ENCODE results near the gene PFKFB3. TPM values are rescaled to one million over a fixed set of nuclear protein-coding genes. Genes with fewer than 3 reads are reported as not detected.
A peak's percentile ranks its signal among the peaks of the same experiment; 100 is the strongest.

Gene PFKFB3
- total and polyA plus RNA-seq, 2 of the 4 experiments (the other 2 are of a cell fraction), result 34.1 to 45.5 TPM

- peak overlapping the region; percentile 28 for H2BK5ac ChIP-seq (ENCODE audit: low read depth, low read length, poor library complexity, severe bottlenecking)
- H3K4me3 ChIP-seq (ENCODE audit: insufficient read depth, low read depth, low read length), result no peak overlapping the region
- in situ Hi-C loops (cut with MboI; ENCODE audit: low sequenced_read_pairs) (loop anchor here (10.0 to 25.0 kb wide), 2 partner anchors 169 to 511 kb away; no protein-coding TSS in a partner anchor), dilution Hi-C loops (cut with HindIII; ENCODE audit: low sequenced_read_pairs, unreplicated experiment) (no loop called here), intact Hi-C loops (cut with micrococcal nuclease) (no loop called here)
- H3K4me1 ChIP-seq (ENCODE audit: control insufficient read depth, insufficient read depth, low read length), result peaks cover 4% of the 10 kb centered on the region; the same call in 1 of the 2 replicates
- H3K9me1 ChIP-seq (ENCODE audit: insufficient read depth, low read length), result peaks cover 7% of the 10 kb centered on the region; the same call in 1 of the 2 replicates
- H2BK120ac ChIP-seq (ENCODE audit: low read depth, low read length), result no peak overlapping the region
- no peak overlapping the region for H2BK15ac ChIP-seq (ENCODE audit: low read depth, low read length)
- no peak overlapping the region for H4K5ac ChIP-seq (ENCODE audit: low read depth, low read length)
- peaks cover 30 to 75% of the 10 kb centered on the region in 2 experiments for H3K79me1 ChIP-seq (ENCODE audit: low read depth in 1 of 2, low read length in 2 of 2)
- no peak overlapping the region for H4K8ac ChIP-seq (ENCODE audit: low read depth in 2 of 2, low read length in 2 of 2)
- no peak overlapping the region for H4K91ac ChIP-seq (ENCODE audit: insufficient read depth, low read depth, low read length)
- H4K20me1 ChIP-seq (ENCODE audit: insufficient read depth, low read length), result peaks cover 41% of the 10 kb centered on the region
- H2AFZ ChIP-seq (replicated peaks; ENCODE audit: low read length, poor library complexity), result no peak overlapping the region
- H3K56ac ChIP-seq (ENCODE audit: extremely low read depth, insufficient read depth, low read length), result no peak overlapping the region
- no peak overlapping the region for H2BK20ac ChIP-seq (ENCODE audit: low read depth, low read length)
- CTCF ChIA-PET, result no interaction called here
- no peak overlapping the region for H3K18ac ChIP-seq (ENCODE audit: low read depth, low read length)
- H2AK5ac ChIP-seq (ENCODE audit: low read depth, low read length), result no peak overlapping the region; the same call in 1 of the 2 replicates
- ATAC-seq (ENCODE audit: low read depth) (no peak), DNase-seq (no peak)
- no peak overlapping the region for H3K27ac ChIP-seq (ENCODE audit: insufficient read depth, low read length)
- no peaks in the 10 kb centered on the region for H3K9me3 ChIP-seq (ENCODE audit: control insufficient read depth, insufficient read depth, low read length)
- H3K4me2 ChIP-seq (ENCODE audit: low read depth, low read length), result no peak overlapping the region
- H3K9ac ChIP-seq (ENCODE audit: low read depth, low read length), result no peak overlapping the region
- H3K14ac ChIP-seq (replicated peaks; ENCODE audit: low read depth, low read length), result no peak overlapping the region
- no peaks in the 10 kb centered on the region for H3K27me3 ChIP-seq (ENCODE audit: control insufficient read depth, insufficient read depth, low read length)
- H3K4ac ChIP-seq (ENCODE audit: low read depth, low read length), result no peak overlapping the region
- H3K36me3 ChIP-seq (ENCODE audit: control insufficient read depth, insufficient read depth, low read length), result peaks cover 91% of the 10 kb centered on the region
- WGBS, 2 experiments (ENCODE audit: extremely low coverage in 2 of 2, insufficient read length in 1 of 2), result 98% methylated on average over 9 of the region's 23 CpGs; no CpG with 5 or more reads in 1 of the 2 experiments
- BruUV-seq (replicated peaks), result no TSS peak
- no peak overlapping the region for H2AK9ac ChIP-seq (replicated peaks; ENCODE audit: low read depth, low read length, poor library complexity)
- no peak for TF ChIP-seq ELK1 (IDR thresholded peaks at IDR 0.05; ENCODE audit: borderline replicate concordance, low read depth, low read length)
- no peak for TF ChIP-seq BHLHE40 (IDR thresholded peaks at IDR 0.05; ENCODE audit: low read depth, low read length)
- TF ChIP-seq POLR2A (IDR thresholded peaks at IDR 0.05; ENCODE audit: low read depth, low read length), result no peak
- TF ChIP-seq CHD1 (IDR thresholded peaks at IDR 0.05; ENCODE audit: low read depth, low read length), result no peak
- no peak for TF ChIP-seq NFE2L2 (IDR thresholded peaks at IDR 0.05; ENCODE audit: low read depth, low read length)
- no peak for TF ChIP-seq MXI1 (IDR thresholded peaks at IDR 0.05; ENCODE audit: borderline replicate concordance, low read depth, low read length)
- TF ChIP-seq MAZ (IDR thresholded peaks at IDR 0.05; ENCODE audit: borderline replicate concordance, low read depth, low read length), result no peak
- no peak for TF ChIP-seq MAFK (IDR thresholded peaks at IDR 0.05; ENCODE audit: low read depth, low read length)
- no peak for TF ChIP-seq RCOR1 (IDR thresholded peaks at IDR 0.05; ENCODE audit: insufficient replicate concordance, low read length)
- no peak for TF ChIP-seq RAD21 (IDR thresholded peaks at IDR 0.05; ENCODE audit: low read length)
- no peak for TF ChIP-seq FOS (IDR thresholded peaks at IDR 0.05; ENCODE audit: low read depth, low read length)
- no peak for TF ChIP-seq CEBPB (IDR thresholded peaks at IDR 0.05; ENCODE audit: low read depth, low read length)
- TF ChIP-seq CTCF (conservative IDR thresholded peaks at IDR 0.05; ENCODE audit: low read depth, low read length), result no peak
- TF ChIP-seq USF2 (IDR thresholded peaks at IDR 0.05; ENCODE audit: low read depth, low read length), result no peak
- TF ChIP-seq SMC3 (IDR thresholded peaks at IDR 0.05; ENCODE audit: low read depth, low read length), result no peak
- no peak for TF ChIP-seq RFX5 (IDR thresholded peaks at IDR 0.05; ENCODE audit: low read depth, low read length)
- POLR2A ChIA-PET (ENCODE audit: unreplicated experiment), result no interaction called here
- H3K23ac ChIP-seq (ENCODE audit: low read depth, low read length), result no peak overlapping the region
Measured at GRCh38 chr10:6226216-6226615, 23.5 kb downstream of the PFKFB3 start.
